Left ventricle myocardium superior (tissue), 1 donor: ENCODE results near the gene ZNF77. TPM values are rescaled to one million over a fixed set of nuclear protein-coding genes. Genes with fewer than 3 reads are reported as not detected.
"Not testable (repeated sequence)": the region's sequence is repeated elsewhere in the genome, so short reads cannot be mapped to it uniquely, and the experiment has no call there.

ENCODE experiments used
- ATAC-seq: fragments of 200-7000 bp; cut with Tn5 transposase; one replicate; pipeline ENCODE4 v1.9.1; 2020; ENCODE audit warnings: mild to moderate bottlenecking, moderate library complexity
- DNase-seq: peaks from one replicate; pipeline ENCODE4 v3.0.0-alpha.2; 2020
- intact Hi-C: fragments of 100-400 bp; cut with micrococcal nuclease; formaldehyde crosslinking; loops from one replicate; pipeline ENCODE4 v1.11.0; 2022
- total RNA-seq: library from RNA; stranded (reverse); fragmentation: NEBNext Ultra II Directional; extraction: Animal tissue kit (Norgen Biotek cat#: 25700); gene quantifications from one replicate; pipeline ENCODE4 v1.2.1, GENCODE V29; 2021
- donor health status: DM: no; HTN: yes; CAD: no; lungs with severe emphysema.

ZNF77 gene
- total RNA-seq, 1 donor from 2014 or later, result 2.2 TPM

DNA sequence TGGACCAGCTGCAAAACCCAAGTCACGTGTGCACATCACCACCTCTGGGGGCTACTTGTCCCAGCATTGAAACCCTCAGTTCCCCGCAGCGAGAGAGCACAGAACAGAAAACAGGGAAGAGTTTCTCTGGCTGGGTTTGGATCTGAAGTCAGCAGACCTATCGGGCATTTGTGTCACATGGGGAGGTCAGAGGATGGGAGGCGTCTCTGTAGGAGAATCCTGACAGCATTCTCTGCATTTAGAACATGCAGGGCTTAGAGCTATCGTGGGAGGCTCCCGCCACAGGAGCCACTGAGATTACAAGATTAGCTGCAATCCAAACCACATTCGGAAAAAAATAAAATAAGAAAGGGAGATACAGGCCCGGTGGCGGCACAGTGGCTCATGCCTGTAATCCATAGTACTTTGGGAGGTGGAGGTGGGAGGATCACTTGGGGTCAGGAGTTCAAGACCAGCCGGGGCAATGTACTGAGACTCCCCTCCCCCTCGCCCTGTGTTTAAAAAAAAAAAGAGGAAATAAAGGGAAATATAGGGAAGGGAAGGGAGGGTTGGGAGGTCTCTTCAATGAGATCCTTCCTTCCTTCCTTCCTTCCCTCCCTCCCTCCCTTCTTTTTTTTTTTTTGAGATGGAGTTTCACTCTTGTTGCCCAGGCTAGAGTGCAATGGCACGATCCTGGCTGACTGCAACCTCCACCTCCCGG, 29.7 kb upstream of the ZNF77 start:
- intact Hi-C loops, result no loop called here
- DNase-seq (peak; percentile 55), ATAC-seq (peak; percentile 33)

DNA sequence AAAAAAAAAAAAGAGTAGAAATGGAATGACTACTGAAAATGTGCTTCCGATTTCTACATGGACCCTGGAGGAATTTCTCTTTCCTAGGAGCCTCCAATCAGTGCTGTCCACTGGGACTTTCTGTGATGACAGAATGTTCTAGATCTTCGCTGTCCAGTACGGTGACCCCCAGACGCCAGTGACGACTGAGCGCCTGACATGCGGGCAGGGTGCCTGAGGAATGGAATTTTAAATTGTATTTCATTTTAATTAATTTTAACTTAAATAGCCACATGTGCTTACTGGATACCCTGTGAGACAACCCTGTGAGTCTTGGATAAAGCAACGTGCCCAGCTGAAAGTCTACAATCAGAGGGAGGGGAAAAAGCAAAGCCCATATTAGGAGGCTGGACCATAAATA, 28.5 kb upstream of the ZNF77 start:
- ATAC-seq (peak; percentile 39), DNase-seq (peak; percentile 75)

DNA sequence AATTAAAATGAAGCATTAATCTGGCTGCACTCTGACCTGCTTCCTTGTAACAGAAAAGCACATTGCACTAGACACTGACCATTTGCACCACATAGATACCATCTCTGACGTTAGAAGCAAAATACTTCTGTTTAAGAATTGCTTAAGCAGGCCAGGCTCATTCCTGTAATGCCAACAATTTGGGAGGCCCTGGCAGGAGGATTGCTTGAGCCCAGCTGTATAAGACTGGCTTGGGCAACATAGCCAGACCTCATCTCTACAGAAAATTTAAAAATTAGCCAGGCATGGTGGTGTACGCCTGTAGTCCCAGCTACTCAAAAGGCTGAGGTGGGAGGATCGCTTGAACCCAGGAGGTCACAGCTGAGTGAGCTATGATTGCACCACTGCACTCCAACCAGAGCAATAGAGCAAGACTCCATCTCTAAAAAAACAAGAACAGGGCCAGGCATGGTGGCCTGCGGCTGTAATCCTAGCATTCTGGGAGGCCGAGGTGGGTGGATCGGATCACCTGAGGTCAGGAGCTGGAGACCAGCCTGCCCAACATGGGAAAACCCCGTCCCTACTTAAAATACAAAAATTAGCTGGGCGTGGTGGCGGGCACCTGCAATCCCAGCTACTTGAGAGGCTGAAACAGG, 25.5 kb upstream of the ZNF77 start:
- ATAC-seq (peak; percentile 1), DNase-seq (no peak)
- intact Hi-C loops, result no loop called here

More for the DNA sequence above, 28.5 kb upstream of the ZNF77 start:
- intact Hi-C loops, result no loop called here

DNA sequence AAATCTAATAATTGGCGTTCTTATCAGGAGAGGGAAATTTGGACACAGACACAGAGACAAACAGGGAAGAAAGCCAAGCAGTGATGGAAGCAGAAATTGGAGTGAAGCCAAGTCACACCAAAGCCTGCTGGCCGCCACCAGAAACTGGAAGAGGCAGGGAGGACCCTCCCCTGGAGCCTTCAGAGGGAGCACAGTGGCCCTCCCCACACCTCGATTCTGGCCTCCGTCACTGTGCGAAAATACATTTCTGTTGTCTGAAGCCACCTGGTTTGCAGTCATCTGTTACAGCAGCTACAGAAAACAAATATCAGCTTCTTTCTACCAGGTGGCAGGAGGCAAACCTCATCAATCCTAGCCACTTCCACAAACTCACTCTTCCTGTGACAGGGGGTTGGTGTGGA, 24.3 kb upstream of the ZNF77 start:
- intact Hi-C loops, result no loop called here
- peak; percentile 64 for ATAC-seq

DNA sequence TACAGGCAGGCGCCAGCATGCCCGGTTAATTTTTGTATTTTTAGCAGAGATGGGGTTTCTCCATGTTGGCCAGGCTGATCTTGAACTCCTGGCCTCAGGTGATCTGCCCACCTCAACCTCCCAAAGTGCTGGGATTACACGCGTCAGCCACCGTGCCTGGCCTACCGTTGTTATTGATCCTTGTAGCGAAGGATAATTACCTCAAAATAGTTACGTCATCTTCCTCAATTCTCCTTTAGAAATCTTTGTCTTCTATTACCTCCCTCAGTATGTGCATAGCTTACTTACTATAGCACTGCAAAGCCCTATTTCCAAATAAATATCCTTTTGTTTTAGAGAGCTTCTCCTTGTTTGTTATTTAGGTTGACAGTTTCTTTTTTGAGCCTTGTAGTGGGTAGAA, 23.2 kb upstream of the ZNF77 start:
- ATAC-seq (no peak), DNase-seq (no peak)
- intact Hi-C loops, result no loop called here

More for the DNA sequence above, 24.3 kb upstream of the ZNF77 start:
- DNase-seq, result peak; percentile 71

DNA sequence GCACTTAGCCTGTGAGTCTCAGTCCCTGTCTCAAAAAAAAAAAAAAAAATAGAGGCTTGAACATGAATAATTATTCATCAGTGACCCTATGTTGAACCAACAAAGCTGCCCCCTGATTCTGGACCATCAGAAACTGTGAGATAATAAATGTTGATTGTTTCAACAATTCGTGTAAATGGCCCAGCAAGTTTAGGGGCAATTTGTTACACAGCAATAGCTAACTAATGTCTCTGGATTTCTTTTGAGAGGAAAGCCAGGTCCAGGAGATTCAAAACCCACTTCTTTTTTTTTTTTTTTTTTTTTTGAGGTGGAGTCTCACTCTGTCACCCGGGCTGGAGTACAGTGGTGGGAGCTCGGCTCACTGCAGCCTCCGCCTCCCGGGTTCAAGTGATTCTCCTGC, 20.1 kb upstream of the ZNF77 start:
- intact Hi-C loops, result no loop called here
- DNase-seq (no peak), ATAC-seq (no peak)

DNA sequence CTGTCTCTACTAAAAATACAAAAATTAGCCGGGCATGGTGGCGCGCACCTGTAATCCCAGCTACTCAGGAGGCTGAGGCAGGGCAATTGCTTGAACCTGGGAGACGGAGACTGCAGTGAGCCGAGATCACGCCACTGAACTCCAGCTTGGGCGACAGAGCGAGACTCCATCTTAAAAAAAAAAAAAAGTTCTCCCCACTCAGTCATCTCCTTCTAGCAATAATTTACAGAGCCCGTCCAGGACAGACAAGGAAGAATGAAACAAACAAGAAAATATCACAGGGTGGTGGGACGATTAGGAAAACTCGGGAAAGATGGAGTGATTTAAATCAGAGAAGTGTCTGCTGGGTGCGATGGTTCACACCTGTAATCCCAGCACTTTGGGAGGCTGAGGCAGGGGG, 18.9 kb upstream of the ZNF77 start:
- ATAC-seq, DNase-seq, intact Hi-C loops: not testable (repeated sequence)

DNA sequence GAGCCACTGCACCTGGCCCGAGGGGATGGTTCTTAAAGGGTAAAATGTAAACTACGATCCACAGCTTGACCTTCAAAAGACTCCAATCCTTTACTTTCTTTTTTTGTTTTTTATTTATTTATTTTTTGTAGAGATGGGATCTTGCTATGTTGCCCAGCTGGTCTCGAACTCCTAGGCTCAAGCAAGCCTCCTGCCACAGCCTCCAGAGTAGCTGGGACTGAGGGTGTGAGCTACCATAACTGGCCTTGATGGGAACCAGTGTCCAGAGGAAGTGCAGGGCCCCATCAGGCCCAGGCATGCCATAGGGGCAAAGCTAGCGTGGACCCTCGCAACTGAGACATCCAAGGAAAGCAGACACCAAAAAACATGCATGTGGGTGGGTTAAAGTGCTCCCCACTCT, 18.4 kb upstream of the ZNF77 start:
- intact Hi-C loops, result no loop called here
- DNase-seq (no peak), ATAC-seq (no peak)

DNA sequence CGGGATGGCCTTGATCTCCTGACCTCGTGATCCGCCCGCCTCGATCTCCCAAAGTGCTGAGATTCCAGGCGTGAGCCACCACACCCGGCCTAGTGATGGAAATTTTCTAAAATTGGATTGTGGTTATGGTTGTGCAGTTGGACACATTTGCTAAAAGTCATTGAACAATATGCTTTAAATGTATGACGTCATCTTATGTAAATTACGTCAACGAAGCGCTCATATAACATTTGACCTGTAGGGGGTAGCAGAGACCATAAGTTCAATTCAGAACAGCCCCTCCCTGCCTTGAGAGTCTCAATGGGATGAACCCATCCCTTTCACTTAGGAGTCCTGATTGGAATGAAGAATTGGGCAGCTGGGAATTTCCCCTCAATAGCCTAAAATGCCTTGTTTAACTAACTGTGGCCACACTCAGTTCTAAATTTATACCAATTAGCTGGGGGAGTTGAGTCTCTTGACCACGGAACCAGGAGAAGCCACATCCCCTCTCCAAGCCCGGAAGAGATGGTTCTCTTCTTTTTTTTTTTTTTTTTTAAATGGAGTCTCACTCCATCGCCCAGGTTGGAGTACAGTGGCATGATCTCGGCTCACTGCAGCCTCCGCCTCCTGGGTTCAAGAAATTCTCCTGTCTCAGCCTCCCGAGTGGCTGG, 17.4 kb upstream of the ZNF77 start:
- intact Hi-C loops, result no loop called here
- peak; percentile 87 for ATAC-seq
- no peak for DNase-seq

DNA sequence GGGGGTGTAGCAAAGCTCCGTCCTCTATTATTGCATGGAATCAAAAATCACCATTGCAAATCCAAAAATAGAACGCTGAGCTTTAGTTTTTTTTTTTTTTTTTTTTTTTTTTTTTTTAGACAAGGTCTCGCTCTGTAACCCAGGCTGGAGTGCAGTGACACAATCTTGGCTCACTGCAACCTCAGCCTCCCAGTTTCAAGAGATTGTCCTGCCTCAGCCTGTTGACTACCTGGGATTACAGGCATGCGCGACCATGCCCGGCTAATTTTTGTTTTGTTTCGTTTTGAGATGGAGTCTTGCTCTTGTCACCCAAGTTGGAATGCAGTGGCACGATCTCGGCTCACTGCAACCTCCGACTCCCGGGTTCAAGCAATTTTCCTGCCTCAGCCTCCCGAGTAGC, 15.3 kb upstream of the ZNF77 start:
- ATAC-seq (no peak), DNase-seq (no peak)
- intact Hi-C loops, result no loop called here

DNA sequence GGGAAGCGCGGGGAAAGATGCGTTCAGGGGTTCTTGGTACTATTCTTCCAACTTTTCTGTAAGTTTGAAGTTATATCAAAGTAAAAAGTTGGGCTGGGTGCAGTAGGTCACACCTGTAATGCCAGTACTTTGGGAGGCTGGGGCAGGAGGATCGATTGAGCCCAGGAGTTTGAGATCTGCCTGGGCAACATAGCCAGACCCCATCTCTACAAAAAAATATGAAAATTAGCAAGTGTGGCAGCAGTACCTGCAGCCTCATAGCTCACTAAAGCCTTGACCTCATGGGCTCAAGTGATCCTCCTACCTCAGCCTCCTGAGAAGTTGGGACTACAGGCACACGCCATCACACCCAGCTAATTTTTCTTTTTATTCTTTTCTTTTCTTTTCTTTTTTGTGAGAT, 12.4 kb upstream of the ZNF77 start:
- intact Hi-C loops, result loop anchor here (10.0 kb wide), 1 partner anchor 198 kb away; no protein-coding TSS in a partner anchor
- ATAC-seq (no peak), DNase-seq (no peak)

DNA sequence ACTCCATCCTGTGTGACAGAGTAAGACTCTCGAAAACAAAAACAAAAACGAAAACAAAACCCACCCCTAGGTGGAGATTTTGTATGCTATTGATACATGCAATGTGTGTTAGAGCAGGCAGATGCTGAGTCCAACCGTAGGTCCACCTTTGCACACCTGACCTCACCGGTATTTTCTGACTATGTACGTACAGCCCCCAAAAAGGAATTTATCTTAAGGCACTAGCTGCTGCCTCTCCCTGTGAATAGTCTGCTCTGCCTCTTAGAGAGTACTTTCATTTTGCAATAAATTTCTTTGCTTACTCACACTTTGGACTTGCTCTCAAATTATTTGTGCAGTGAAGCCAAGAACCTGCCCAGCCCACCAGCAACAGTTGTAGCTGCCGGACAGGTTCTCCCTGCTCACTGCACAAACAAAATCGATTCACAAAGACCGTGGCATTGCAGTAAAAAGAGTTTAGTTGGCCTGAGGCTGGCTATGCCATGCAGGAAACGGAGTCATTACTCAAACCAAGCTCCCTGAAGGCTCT, 8.2 kb upstream of the ZNF77 start:
- intact Hi-C loops, result loop anchor here (10.0 kb wide), 1 partner anchor 202 kb away; no protein-coding TSS in a partner anchor
- ATAC-seq, result no peak

DNA sequence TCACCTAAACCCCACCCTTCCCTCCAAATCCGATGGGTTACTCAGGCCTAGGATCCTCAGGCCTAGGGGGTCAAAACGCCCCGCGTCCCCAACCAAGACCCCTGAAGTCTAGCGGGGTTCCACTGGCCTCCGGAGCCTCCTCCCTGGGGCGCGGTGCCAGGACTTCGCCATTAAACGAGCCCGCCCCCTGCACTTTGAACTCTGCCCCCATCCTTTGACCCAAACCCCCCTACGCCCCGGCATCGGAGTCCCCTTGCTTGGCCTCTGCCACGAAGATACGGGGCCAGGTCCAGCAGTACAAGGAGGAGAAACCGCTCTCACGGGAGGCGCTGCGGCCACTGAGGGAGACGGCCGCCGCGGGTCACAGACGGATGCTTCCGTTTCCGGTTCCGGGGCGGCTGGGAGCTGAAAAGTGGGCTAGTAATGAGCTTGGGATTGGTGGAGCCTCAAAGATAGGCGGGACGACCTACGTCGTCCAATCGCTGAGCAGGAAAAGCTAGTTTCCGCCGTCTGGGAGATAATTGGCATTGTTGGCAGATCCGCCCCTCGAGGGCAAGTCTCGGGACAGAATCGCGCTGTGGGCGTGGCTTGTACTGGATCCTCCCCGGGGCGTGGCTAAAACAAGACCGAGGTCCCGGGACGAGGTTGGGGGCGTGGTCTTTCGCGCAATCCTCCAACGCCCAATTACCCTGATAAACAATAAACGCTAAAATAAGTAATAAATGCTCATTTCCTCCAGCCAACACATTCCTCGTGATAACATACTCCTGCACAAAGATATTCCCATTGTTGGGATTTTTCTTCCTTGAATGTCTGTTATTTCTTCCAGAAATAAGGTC, 5.7 kb upstream of the ZNF77 start:
- intact Hi-C loops, result loop anchor here (10.0 kb wide), 1 partner anchor 204 kb away; no protein-coding TSS in a partner anchor
- DNase-seq (peak; percentile 100), ATAC-seq (peak; percentile 96)

More for the DNA sequence above, 8.2 kb upstream of the ZNF77 start:
- DNase-seq, result no peak

DNA sequence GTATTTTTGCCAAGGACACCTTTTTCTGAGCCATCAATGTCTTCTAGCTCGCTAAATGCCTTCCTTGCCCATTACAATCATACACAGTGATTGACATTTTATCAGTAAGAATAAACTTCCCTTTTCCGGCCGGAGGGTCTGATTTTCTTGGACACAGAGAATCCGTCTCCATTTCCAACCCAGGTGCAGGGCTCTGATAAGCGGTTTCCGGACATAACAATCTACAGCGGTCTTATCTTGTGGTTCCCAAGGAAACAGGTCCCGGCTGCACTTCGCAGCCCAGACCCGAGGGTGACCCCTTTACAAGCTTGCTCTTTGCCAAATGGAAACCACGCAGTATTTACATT, 5.1 kb upstream of the ZNF77 start:
- intact Hi-C loops, result loop anchor here (10.0 kb wide), 1 partner anchor 205 kb away; no protein-coding TSS in a partner anchor
- ATAC-seq, result peak; percentile 13
- DNase-seq, result no peak

DNA sequence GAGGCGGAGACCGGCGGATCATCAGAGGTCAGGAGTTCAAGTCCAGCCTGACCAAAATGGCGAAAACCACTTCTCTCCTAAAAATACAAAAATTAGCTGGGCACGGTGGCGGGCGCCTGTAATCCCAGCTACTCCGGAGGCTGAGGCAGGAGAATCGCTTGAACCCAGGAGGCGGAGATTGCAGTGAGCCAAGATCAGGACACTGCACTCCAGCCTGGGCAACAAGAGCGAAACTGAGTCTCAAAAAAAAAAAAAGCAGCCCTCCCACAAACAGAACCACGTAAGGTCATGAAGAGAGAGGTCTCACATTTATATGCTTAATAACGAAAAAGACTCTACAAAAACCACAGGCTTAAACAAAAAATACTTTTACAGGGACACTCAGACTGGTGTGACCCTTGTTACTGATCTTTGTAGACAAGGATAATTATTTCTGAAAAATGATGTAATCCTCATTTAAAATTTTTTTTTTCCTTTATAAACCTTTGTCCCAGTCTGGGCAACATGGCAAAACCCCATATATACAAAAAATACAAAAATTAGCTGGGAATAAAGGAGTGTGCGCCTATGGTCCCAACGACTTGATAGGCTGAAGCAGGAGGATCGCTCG, 909 bp upstream of the ZNF77 start:
- no peak for ATAC-seq
- no peak for DNase-seq
- intact Hi-C loops, result no loop called here

DNA sequence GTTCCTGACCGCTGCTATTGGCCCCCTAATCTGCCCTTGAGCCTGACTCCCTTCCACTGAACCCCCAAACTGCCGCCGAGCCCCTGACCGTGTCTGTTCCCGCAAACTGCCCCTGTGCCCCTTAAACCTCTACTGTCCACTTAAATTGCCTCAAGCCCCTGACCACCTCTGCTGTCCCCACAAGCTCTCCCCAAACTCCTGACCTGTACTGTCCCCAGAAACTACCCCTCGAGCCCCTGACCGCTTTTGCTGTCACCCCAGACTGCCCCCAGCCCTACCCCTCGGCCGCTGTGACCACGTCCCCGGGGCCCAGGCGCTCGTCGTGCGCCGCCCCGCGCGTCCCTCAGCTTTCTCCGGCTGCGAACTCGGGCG, 382 bp downstream of the ZNF77 start:
- intact Hi-C loops, result no loop called here

DNA sequence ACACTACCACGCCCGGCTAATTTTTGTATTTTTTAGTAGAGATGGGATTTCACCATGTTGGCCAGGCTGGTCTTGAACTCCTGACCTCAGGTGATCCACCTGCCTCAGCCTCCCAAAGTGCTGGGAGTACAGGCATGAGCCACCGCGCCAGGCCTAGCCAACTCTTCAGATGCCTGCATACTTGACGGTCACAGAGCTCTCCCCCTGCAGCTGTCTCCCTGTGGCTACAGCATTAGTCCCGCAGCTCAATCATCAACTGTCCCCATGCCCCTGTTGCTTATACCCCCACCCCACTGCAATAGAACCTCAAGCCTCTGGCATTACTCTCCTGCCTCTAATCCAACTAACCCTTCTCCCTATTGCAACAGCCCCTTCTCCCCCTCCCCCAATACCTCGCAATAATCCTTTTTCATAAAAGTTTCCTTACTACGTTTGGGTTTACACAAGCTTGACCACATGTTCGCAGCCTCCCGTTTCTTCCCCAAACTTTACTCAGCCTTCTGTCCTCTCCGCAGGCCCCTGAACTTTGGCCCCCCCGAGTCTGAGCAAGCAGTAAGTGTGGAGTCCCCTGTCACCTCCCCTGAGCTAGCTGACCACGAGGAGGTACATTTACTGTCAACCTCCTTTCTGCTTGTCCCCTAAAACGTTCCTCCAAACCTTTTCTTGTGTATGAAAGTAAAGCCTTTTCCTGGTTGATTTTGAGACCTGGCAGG, 1.7 kb downstream of the ZNF77 start:
- no peak for ATAC-seq
- intact Hi-C loops, result no loop called here

More for the DNA sequence above, 382 bp downstream of the ZNF77 start:
- no peak for DNase-seq
- ATAC-seq, result no peak

DNA sequence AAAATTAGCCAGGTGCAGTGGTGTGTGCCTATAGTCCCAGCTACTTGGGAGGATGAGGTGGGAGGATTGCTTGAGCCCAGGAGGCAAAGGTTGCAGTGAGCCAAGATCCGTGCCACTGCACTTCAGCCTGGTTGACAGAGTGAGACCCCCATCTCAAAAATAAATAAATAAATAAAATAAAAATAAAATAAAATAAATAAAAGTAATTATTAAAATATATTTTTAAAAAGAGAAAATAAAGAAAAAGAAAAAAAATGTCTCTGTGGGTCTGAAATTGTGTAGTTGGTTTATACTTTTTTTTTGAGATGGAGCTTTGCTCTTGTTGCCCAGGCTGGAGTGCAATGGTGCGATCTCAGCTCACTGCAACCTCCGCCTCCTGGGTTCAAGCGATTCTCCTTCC, 8.9 kb downstream of the ZNF77 start:
- DNase-seq, intact Hi-C loops, ATAC-seq: not testable (repeated sequence)

More for the DNA sequence above, 1.7 kb downstream of the ZNF77 start:
- no peak for DNase-seq
